Gastrocnemius medialis (tissue), 4 donors: Measurements from ENCODE around the gene DMRTA2.

Experiments
- CTCF ChIP-seq, 5 experiments: fragments of 450-650 bp in 3 of 5; fragments of 200-600 bp in 2 of 5; sonication (generic) in 2 of 5; IDR thresholded peaks in 4 of 5; conservative IDR thresholded peaks in 1 of 5; 1 replicate in 4 of 5; 2 replicates in 1 of 5; pipeline ENCODE4 v1.5.1; 2016 to 2019; ENCODE audit warnings: antibody characterized with exemption in 5 of 5, mild to moderate bottlenecking in 3 of 5, moderate library complexity in 3 of 5
- POLR2A ChIP-seq, 2 donors: fragments of 450-650 bp; IDR thresholded peaks; one replicate each; pipeline ENCODE4 v1.6.1; 2017; ENCODE audit warnings: antibody characterized with exemption in 2 of 2, mild to moderate bottlenecking in 2 of 2, moderate library complexity in 2 of 2

- no peak for TF ChIP-seq CTCF (IDR thresholded peaks at IDR 0.05 in 4 of 5, conservative IDR thresholded peaks at IDR 0.05 in 1 of 5)
- no peak for TF ChIP-seq POLR2A (IDR thresholded peaks at IDR 0.05)
These were observed 17.9 kb upstream of the DMRTA2 start for GRCh38 chr1:50441183-50441582.
